Panc1 (cell line): Measurements from ENCODE around the gene MAPK11. TPM values are rescaled to one million over a fixed set of nuclear protein-coding genes. Genes with fewer than 3 reads are reported as not detected.

Experiments used
- ATAC-seq: fragments of 200-7000 bp; cut with Tn5 transposase; 2 replicates; pipeline ENCODE4 v1.9.1; 2020; ENCODE audit warnings: mild to moderate bottlenecking, moderate library complexity
- BruUV-seq: library from RNA; stranded (reverse); fragments of 400-500 nt; replicated peaks from 2 replicates; lab custom pipeline; 2021; lab: Mats Ljungman, UMichigan
- CTCF ChIA-PET: fragments of 300-600 bp; sonication (Branson Sonifier 250); formaldehyde crosslinking; loops from one replicate; lab custom pipeline; 2022; ENCODE audit warnings: antibody characterized with exemption; lab: Charles Lee
- POLR2A ChIA-PET: fragments of 300-600 bp; sonication (Branson Sonifier 250); formaldehyde crosslinking; loops from one replicate; lab custom pipeline; 2022; ENCODE audit warnings: antibody characterized with exemption; lab: Charles Lee
- DNase-seq: peaks from one replicate; pipeline ENCODE4 v3.0.0-alpha.2; 2010; ENCODE audit warnings: low read depth, low spot score
- H3K27ac ChIP-seq: 2 replicates; pipeline ENCODE4 v1.5.1; 2011; ENCODE audit warnings: mild to moderate bottlenecking, low read length, inconsistent platforms
- H3K27me3 ChIP-seq: fragments of 200-500 bp; sonication (Bioruptor generic); 2 replicates; pipeline ENCODE4 v1.6.0; 2014; ENCODE audit warnings: low read length, inconsistent platforms; ENCODE audit not compliant: control insufficient read depth, insufficient read depth
- H3K36me3 ChIP-seq: fragments of 200-500 bp; sonication (Bioruptor generic); 2 replicates; pipeline ENCODE4 v1.5.1; 2014; ENCODE audit warnings: inconsistent platforms, mild to moderate bottlenecking, low read length, moderate library complexity; ENCODE audit not compliant: control insufficient read depth, insufficient read depth
- H3K4me1 ChIP-seq: 2 replicates; pipeline ENCODE4 v1.5.1; 2011; ENCODE audit warnings: inconsistent platforms, mild to moderate bottlenecking, low read length, moderate library complexity; ENCODE audit not compliant: control insufficient read depth, insufficient read depth
- H3K4me3 ChIP-seq, 2 experiments: 2 replicates each; pipeline ENCODE4 v1.5.1; 2011 to 2012; ENCODE audit warnings: low read depth in 2 of 2, low read length in 2 of 2, mild to moderate bottlenecking in 2 of 2, inconsistent platforms in 1 of 2, moderate library complexity in 1 of 2
- H3K9me3 ChIP-seq: fragments of 200-500 bp; sonication (Bioruptor generic); 2 replicates; pipeline ENCODE4 v1.5.1; 2014; ENCODE audit warnings: low read depth, mild to moderate bottlenecking, inconsistent platforms, low read length, moderate library complexity; ENCODE audit not compliant: control insufficient read depth, insufficient read depth
- POLR2AphosphoS5 ChIP-seq: IDR thresholded peaks from 2 replicates; pipeline ENCODE4 v1.6.1; 2012; ENCODE audit warnings: mild to moderate bottlenecking, low read depth, low read length, moderate library complexity
- SIN3A ChIP-seq: IDR thresholded peaks from 2 replicates; pipeline ENCODE4 v1.6.1; 2012; ENCODE audit warnings: low read depth, mild to moderate bottlenecking, low read length, moderate library complexity, borderline replicate concordance; ENCODE audit not compliant: insufficient read depth
- TCF7L2 ChIP-seq: IDR thresholded peaks from 2 replicates; pipeline ENCODE4 v1.6.1; 2011; ENCODE audit warnings: mild to moderate bottlenecking, low read depth, low read length, inconsistent platforms
- in situ Hi-C: cut with HindIII; loops from 2 replicates; pipeline ENCODE4 v1.10.0; 2016; ENCODE audit warnings: low sequenced_read_pairs, low pct_unique_long_range_greater_than_20kb
- intact Hi-C: fragments of 100-400 bp; cut with micrococcal nuclease; formaldehyde crosslinking; loops from one replicate; pipeline ENCODE4 v1.10.0; 2022; ENCODE audit not compliant: unreplicated experiment
- total RNA-seq: library from RNA; stranded (reverse); gene quantifications from one replicate; pipeline ENCODE4 v1.2.1, GENCODE V29; 2021; ENCODE audit not compliant: unreplicated experiment
- TF ChIP-seq, protein P1 (sequence below), 2 experiments: IDR thresholded peaks; 2 replicates each; pipeline ENCODE4 v1.6.1; 2011 to 2012; ENCODE audit warnings: low read depth in 2 of 2, control low read depth in 1 of 2, low read length in 1 of 2, mild to moderate bottlenecking in 1 of 2, moderate library complexity in 1 of 2; ENCODE audit not compliant: insufficient read depth in 1 of 2
- TF ChIP-seq, protein P2 (sequence below): fragments of 450-650 bp; IDR thresholded peaks from 2 replicates; pipeline ENCODE4 v1.5.1; 2017; ENCODE audit warnings: mild to moderate bottlenecking

MAPK11 gene
- total RNA-seq, 1 experiment from 2014 or later, result 77.7 TPM

DNA sequence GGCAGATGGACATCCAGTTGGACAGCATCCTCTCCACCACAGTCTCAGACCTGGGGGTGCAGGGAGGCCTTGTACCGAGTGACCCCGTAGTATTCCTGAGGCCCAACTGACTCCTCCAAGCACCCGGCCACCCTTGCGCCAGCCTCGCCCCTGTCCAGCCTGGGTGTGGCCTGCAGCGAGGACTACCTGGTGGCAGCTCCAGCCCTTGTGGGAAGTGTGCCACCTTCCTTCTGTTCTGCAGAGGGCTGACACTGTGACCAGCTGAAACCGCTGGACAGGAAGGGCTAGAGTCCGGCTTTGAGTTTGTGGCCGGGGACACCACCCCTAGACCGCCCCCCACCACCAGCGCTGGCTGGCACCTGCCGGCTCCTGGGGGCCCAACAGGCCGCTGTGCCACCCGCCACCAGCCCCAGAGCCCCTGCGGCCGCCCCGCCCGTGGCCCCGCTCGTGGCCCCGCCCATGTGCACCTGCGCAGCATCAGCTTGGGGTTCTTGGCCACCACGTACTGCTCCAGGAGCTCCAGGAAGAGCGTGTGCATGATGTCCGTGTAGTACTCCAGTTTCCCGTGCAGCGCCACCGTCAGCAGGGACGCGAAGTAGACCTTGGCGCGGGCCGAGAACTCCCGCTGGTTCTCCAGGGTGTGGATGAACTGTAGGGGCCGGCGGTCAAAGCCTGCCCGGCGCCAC is 10.0 kb upstream of the MAPK11 start:
- ATAC-seq (no peak), DNase-seq (no peak)
- in situ Hi-C loops (no loop called here), intact Hi-C loops (no loop called here)
- POLR2A ChIA-PET, result interaction anchor here (0.6 kb wide), 1 partner anchor 13 kb away, joined by 5 read pairs; no protein-coding TSS in a partner anchor
- 0 out of 2 replicates have a peak, but pooled peaks cover 2% of the 10 kb centered on the region for H3K36me3 ChIP-seq
- H3K27ac ChIP-seq, result no peak overlapping the region
- H3K4me1 ChIP-seq, result peaks cover 6% of the 10 kb centered on the region
- H3K9me3 ChIP-seq, result no peaks in the 10 kb centered on the region
- no TSS peak for BruUV-seq
- H3K27me3 ChIP-seq, result no peaks in the 10 kb centered on the region
- TF ChIP-seq SIN3A, result no peak
- TF ChIP-seq TCF7L2, result no peak
- no peak for TF ChIP-seq POLR2AphosphoS5
- TF ChIP-seq, protein P1, sequence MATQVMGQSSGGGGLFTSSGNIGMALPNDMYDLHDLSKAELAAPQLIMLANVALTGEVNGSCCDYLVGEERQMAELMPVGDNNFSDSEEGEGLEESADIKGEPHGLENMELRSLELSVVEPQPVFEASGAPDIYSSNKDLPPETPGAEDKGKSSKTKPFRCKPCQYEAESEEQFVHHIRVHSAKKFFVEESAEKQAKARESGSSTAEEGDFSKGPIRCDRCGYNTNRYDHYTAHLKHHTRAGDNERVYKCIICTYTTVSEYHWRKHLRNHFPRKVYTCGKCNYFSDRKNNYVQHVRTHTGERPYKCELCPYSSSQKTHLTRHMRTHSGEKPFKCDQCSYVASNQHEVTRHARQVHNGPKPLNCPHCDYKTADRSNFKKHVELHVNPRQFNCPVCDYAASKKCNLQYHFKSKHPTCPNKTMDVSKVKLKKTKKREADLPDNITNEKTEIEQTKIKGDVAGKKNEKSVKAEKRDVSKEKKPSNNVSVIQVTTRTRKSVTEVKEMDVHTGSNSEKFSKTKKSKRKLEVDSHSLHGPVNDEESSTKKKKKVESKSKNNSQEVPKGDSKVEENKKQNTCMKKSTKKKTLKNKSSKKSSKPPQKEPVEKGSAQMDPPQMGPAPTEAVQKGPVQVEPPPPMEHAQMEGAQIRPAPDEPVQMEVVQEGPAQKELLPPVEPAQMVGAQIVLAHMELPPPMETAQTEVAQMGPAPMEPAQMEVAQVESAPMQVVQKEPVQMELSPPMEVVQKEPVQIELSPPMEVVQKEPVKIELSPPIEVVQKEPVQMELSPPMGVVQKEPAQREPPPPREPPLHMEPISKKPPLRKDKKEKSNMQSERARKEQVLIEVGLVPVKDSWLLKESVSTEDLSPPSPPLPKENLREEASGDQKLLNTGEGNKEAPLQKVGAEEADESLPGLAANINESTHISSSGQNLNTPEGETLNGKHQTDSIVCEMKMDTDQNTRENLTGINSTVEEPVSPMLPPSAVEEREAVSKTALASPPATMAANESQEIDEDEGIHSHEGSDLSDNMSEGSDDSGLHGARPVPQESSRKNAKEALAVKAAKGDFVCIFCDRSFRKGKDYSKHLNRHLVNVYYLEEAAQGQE (IDR thresholded peaks at IDR 0.05; ENCODE audit: insufficient read depth in 1 of 2, low read depth in 2 of 2, low read length in 1 of 2), result no peak
- TF ChIP-seq, protein P2, sequence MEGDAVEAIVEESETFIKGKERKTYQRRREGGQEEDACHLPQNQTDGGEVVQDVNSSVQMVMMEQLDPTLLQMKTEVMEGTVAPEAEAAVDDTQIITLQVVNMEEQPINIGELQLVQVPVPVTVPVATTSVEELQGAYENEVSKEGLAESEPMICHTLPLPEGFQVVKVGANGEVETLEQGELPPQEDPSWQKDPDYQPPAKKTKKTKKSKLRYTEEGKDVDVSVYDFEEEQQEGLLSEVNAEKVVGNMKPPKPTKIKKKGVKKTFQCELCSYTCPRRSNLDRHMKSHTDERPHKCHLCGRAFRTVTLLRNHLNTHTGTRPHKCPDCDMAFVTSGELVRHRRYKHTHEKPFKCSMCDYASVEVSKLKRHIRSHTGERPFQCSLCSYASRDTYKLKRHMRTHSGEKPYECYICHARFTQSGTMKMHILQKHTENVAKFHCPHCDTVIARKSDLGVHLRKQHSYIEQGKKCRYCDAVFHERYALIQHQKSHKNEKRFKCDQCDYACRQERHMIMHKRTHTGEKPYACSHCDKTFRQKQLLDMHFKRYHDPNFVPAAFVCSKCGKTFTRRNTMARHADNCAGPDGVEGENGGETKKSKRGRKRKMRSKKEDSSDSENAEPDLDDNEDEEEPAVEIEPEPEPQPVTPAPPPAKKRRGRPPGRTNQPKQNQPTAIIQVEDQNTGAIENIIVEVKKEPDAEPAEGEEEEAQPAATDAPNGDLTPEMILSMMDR, result no peak
- H3K4me3 ChIP-seq, result no peak overlapping the region
- CTCF ChIA-PET, result no interaction called here

DNA sequence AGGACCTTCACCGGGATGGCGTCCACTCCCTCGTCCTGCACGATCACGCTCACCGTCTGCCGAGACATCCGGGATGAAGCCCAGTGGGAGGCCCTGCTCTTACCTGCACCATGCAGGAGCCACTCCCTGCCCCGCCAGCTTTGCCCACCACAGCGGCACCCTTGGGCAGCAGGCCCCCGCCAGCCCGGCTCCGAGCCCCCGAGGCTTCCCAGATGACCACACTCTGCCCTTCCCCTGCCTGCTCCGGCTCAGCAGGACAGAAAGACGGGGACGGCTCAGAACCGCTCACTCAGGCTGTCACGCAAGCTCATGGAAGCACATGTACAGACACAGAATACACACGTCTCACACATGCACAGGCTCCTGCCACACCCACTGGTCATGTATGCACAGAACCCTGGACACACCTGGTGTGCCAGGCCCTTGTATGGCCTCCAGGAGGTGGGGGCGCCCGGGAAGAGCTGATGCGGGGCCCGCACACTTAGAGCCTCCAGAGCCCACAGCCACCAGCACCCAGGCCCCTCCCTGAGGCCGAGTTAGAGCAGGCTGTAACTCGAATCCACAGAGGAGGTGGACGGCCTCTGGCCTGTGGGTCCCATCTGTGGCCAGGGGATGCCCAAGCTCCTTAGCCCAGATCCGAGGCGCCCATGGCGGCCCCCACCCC is 8.9 kb upstream of the MAPK11 start:
- ATAC-seq (no peak), DNase-seq (no peak)
- TF ChIP-seq, protein P1 (IDR thresholded peaks at IDR 0.05; ENCODE audit: insufficient read depth in 1 of 2, low read depth in 2 of 2, low read length in 1 of 2), result no peak
- TF ChIP-seq SIN3A (no peak), TCF7L2 (no peak), POLR2AphosphoS5 (no peak)
- TF ChIP-seq, protein P2, result no peak
- H3K9me3 ChIP-seq, result no peaks in the 10 kb centered on the region
- intact Hi-C loops, result no loop called here
- in situ Hi-C loops, result no loop called here
- no TSS peak for BruUV-seq
- no peak overlapping the region for H3K4me3 ChIP-seq
- H3K36me3 ChIP-seq, result 0 out of 2 replicates have a peak, but pooled peaks cover 2% of the 10 kb centered on the region
- no peaks in the 10 kb centered on the region for H3K27me3 ChIP-seq
- no peak overlapping the region for H3K27ac ChIP-seq
- POLR2A ChIA-PET, result no interaction called here
- peaks cover 13% of the 10 kb centered on the region for H3K4me1 ChIP-seq
- CTCF ChIA-PET, result no interaction called here
